ENCODE results near the gene AGAP1.

The AGAP1 gene

DNA sequence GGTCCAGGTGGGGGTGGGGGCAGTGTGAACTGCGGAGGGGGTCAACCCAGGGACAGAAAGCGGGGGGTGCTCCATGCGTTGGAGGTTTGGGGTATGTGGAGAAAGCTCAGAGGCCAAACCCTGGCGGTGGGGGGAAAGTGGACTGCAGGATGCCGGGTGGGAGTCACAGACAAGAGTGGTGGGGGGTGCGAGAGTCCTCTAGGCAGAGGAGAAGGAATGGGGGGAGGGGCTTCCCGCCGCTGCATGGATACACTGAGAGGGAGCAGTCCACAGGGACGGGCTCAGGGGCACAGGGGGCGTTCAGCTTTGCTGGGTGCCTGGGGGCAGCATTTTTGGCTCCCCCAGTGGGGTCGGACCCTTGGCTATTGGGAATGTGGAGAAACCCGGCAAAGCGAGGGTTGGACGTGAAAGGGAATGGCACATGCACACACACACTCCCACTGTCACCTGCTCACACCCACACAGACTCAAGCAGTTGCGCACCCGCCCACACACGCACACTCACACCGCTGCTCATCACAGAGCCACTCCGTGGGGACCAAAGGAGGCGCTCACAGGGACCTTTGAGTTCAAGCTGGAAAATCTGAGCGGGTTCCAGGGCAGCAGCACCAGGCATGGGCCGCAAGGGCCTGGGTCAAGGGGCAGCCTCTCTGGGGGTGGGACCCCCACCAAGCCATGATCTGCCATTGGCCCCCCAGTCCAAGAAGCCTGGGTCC lies 666.7 kb downstream of the AGAP1 start:
- no peak overlapping the region for H3K27ac ChIP-seq (ENCODE audit: insufficient read depth, low read depth, low read length, poor library complexity, severe bottlenecking)
- no peaks in the 10 kb centered on the region for H3K36me3 ChIP-seq (ENCODE audit: control insufficient read depth, insufficient read depth, low read length)
- H3K27me3 ChIP-seq (ENCODE audit: control insufficient read depth, insufficient read depth, low read length, poor library complexity, severe bottlenecking): peaks cover 100% of the 10 kb centered on the region
- no peak overlapping the region for H3K4me3 ChIP-seq (ENCODE audit: insufficient read depth, low read depth, low read length)
- peaks cover 28% of the 10 kb centered on the region for H3K4me1 ChIP-seq (ENCODE audit: control insufficient read depth, insufficient read depth, low read length)
- 43% methylated on average over 21 of the region's 22 CpGs for WGBS, 2 experiments
- H3K9me3 ChIP-seq (ENCODE audit: control insufficient read depth, low read length): no peaks in the 10 kb centered on the region

DNA sequence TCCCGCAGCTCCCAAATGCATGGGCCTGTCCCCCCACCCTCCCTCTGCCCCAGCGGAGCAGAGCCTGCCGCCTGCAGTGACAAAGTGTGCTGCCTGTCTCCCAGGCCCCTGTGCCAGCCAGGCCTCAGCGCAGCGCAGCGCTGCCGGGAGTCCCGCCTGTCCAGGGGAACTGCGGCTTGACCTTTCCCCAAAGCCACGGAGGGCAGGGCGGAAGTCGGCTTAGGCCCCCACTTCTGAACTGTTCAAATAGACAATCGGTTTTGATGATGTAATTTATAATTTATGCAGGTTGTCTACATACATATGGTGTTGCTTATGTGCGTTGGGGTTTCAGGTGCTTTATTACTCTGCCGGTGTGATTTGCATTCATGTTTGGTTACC lies 667.2 kb downstream of the AGAP1 start:
- Histone ChIP-seq H3K9me3 (ENCODE audit: control insufficient read depth, low read length) (no peaks in the 10 kb centered on the region), H3K4me3 (ENCODE audit: insufficient read depth, low read depth, low read length) (no peak overlapping the region), H3K27ac (ENCODE audit: insufficient read depth, low read depth, low read length, poor library complexity, severe bottlenecking) (no peak overlapping the region), H3K36me3 (ENCODE audit: control insufficient read depth, insufficient read depth, low read length) (no peaks in the 10 kb centered on the region), H3K4me1 (ENCODE audit: control insufficient read depth, insufficient read depth, low read length) (peaks cover 28% of the 10 kb centered on the region), H3K27me3 (ENCODE audit: control insufficient read depth, insufficient read depth, low read length, poor library complexity, severe bottlenecking) (peaks cover 100% of the 10 kb centered on the region)
- 71 to 73% methylated on average over 15 of the region's 15 CpGs for WGBS, 2 experiments

DNA sequence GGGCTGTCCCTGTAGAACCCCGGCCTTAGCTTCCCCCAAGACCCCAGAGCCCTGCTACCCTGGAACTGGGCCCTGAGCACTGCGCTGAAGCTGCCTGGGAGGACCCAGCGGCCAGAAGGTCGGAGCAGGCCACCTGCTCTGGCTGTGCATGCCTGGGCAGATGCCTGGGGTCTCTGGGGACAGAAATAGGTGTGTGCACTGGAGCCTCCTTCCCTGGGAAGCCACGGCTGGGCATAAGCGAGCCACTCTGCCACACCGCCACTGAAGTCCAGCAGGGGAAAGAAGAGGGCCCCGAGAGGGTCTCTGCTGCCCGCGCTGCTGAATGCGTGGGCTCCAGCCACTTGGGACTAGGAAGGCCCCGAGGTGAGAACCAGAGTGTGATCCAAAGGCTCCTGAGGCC lies 667.7 kb downstream of the AGAP1 start:
- H3K4me1 ChIP-seq (ENCODE audit: control insufficient read depth, insufficient read depth, low read length): peaks cover 29% of the 10 kb centered on the region
- no peak overlapping the region for H3K27ac ChIP-seq (ENCODE audit: insufficient read depth, low read depth, low read length, poor library complexity, severe bottlenecking)

DNA sequence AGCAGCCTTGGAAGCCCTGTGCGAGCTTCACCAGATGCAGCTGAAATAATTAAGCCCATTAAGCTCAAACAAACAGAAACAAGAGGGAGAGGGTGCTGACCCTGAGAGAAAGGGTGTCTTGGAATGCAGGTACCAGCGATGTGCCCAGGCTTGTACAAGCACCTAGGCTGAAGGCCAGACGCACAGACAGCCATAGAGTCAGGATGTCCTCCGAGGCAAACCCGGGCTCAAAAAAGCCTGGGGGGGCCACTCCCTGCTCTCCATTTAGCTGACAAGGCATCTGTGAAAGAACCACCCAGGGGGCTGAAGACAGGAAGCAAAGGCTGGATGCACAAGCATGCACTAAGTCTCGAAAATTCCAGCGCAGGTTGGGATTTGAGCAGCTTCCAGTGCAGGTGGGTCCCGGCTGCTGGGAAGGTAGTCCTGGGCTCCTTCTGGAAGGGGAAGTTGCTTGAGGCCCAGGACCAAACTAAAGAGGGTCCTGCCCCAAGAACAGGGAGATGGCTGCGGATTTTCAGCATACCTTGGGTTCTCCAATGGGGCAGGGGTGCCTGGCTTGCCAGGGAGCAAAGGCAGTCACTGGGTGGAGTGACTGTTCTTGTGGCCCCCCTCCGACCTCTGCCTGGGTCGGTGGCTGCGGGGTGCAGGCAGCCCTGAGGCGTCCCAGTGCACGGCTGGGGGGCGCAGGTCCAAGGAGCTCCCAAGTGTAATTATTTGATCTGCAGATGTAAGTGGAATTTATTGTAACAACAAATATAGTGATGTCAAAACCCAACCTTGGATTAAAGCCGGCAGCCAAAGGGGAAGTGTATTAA lies 668.4 kb downstream of the AGAP1 start:
- Histone ChIP-seq H3K36me3 (ENCODE audit: control insufficient read depth, insufficient read depth, low read length) (no peaks in the 10 kb centered on the region), H3K27me3 (ENCODE audit: control insufficient read depth, insufficient read depth, low read length, poor library complexity, severe bottlenecking) (peaks cover 100% of the 10 kb centered on the region), H3K27ac (ENCODE audit: insufficient read depth, low read depth, low read length, poor library complexity, severe bottlenecking) (no peak overlapping the region), H3K4me1 (ENCODE audit: control insufficient read depth, insufficient read depth, low read length) (peaks cover 34% of the 10 kb centered on the region), H3K9me3 (ENCODE audit: control insufficient read depth, low read length) (no peaks in the 10 kb centered on the region), H3K4me3 (ENCODE audit: insufficient read depth, low read depth, low read length) (no peak overlapping the region)
- WGBS, 2 experiments: 73 to 78% methylated on average over 16 of the region's 16 CpGs

More for the DNA sequence above, 667.7 kb downstream of the AGAP1 start:
- H3K27me3 ChIP-seq (ENCODE audit: control insufficient read depth, insufficient read depth, low read length, poor library complexity, severe bottlenecking): peaks cover 100% of the 10 kb centered on the region
- no peaks in the 10 kb centered on the region for H3K36me3 ChIP-seq (ENCODE audit: control insufficient read depth, insufficient read depth, low read length)
- no peaks in the 10 kb centered on the region for H3K9me3 ChIP-seq (ENCODE audit: control insufficient read depth, low read length)
- no peak overlapping the region for H3K4me3 ChIP-seq (ENCODE audit: insufficient read depth, low read depth, low read length)
- 86 to 90% methylated on average over 12 of the region's 12 CpGs for WGBS, 2 experiments

DNA sequence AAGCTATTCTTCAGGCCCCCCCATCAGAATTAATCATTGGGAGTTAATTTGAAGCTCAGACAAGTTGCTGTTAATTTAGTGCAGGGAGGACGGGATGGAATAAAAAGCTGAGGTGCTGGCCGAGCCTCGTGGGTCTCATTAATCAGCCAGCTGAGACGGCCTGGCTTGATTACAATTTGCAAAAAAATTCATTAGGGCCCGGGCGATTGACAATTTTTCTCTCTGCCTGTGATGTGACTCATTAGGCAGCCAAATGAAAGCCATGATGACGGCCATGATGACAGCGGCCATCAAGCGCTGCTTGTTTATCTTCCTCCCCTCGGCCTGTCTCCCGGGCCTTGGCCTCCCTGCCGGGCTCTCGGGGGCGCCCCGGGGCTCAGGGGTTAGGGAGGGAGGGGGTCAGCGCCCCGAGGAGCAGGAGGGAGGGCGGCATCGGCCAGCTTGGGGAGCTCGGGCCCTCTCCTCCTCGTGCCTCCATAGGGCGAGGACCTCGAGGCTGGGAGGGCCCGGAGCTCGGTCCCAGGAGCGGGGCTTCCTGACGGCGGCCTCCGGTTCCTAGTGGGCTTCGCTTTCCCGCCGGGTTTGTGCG lies 669.1 kb downstream of the AGAP1 start:
- Histone ChIP-seq H3K9me3 (ENCODE audit: control insufficient read depth, low read length) (no peaks in the 10 kb centered on the region), H3K27me3 (ENCODE audit: control insufficient read depth, insufficient read depth, low read length, poor library complexity, severe bottlenecking) (peaks cover 100% of the 10 kb centered on the region), H3K4me1 (ENCODE audit: control insufficient read depth, insufficient read depth, low read length) (peaks cover 34% of the 10 kb centered on the region), H3K36me3 (ENCODE audit: control insufficient read depth, insufficient read depth, low read length) (no peaks in the 10 kb centered on the region), H3K4me3 (ENCODE audit: insufficient read depth, low read depth, low read length) (no peak overlapping the region), H3K27ac (ENCODE audit: insufficient read depth, low read depth, low read length, poor library complexity, severe bottlenecking) (no peak overlapping the region)
- WGBS, 2 experiments: 40 to 51% methylated on average over 33 of the region's 33 CpGs

DNA sequence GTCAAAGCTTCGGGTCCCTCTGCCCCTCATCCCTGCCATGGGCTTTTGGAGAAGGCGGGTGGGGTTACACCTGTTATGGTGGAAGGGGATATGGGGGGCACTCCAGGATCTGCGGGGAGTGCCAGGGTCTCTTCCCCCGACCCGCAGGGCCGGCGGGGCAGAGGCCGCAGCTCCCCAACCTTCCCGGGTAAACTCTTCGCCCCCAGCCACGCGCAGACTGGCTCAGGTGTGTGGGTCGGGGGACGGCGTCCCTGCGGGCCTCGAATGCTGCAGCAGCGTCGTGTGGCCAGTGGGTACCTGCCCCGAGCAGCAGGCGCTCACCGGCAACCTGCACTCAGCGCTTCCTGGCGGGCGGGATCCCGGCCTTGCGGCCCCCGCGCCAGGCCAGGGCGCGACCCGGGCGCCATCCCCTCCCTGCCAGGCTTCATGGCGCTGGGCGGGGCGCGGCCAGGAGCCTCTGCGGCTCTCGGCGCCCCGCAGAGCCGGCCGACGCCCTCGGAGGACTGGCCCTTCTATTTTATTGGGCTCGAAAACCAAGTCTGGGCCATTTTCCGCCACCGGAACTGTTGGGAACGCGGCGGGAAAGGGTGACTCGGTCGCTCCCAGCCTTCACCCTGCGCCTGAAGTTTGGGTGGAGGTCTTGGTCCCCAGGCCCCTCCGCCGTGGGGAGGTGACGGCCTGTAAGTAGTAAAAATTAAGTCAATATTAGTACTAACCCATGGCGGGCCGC lies 669.8 kb downstream of the AGAP1 start:
- H3K27ac ChIP-seq (ENCODE audit: insufficient read depth, low read depth, low read length, poor library complexity, severe bottlenecking): no peak overlapping the region

DNA sequence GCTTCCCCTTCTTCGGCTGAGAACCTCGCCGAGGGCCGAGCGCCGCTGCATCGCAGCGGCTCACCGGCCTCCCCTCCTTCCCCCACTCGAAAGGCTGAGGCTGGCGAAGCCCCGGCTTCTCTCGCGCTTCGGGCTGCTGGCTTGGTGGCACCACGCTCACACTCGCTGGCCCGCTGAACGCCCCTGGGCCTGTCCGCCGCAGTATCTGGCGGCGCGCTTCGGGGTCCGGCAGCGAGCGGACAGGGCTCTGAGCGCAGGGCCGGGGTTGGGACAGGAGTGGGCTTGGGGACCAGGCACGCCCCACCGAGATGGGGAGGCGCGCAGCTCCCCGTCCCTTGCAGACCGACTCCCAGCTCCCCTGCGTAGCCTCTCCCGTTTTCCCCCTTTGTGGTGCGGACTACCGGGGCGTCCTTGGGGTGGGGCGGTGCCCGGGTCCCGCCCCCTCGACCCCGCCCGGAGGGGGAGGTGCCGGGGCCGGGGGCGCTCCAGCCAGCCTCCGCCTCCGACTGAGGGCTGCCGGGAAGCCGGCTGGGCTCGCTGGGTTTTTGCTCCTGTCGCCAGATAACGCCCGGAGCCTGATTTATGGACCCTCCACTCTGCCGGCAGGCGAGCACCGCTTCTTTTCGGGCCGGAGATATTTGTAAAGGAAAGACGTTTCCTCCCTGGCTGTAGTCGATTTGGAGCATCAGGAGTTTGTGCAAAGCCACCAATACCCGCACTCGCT lies 670.5 kb downstream of the AGAP1 start:
- H3K27me3 ChIP-seq (ENCODE audit: control insufficient read depth, insufficient read depth, low read length, poor library complexity, severe bottlenecking): peaks cover 100% of the 10 kb centered on the region
- no peak overlapping the region for H3K27ac ChIP-seq (ENCODE audit: insufficient read depth, low read depth, low read length, poor library complexity, severe bottlenecking)
- no peaks in the 10 kb centered on the region for H3K36me3 ChIP-seq (ENCODE audit: control insufficient read depth, insufficient read depth, low read length)
- H3K4me1 ChIP-seq (ENCODE audit: control insufficient read depth, insufficient read depth, low read length): peaks cover 28% of the 10 kb centered on the region
- 6 to 10% methylated on average over 67 of the region's 67 CpGs for WGBS, 2 experiments
- peak overlapping the region; percentile 30 for H3K4me3 ChIP-seq (ENCODE audit: insufficient read depth, low read depth, low read length)
- no peaks in the 10 kb centered on the region for H3K9me3 ChIP-seq (ENCODE audit: control insufficient read depth, low read length)

More for the DNA sequence above, 669.8 kb downstream of the AGAP1 start:
- Histone ChIP-seq H3K4me1 (ENCODE audit: control insufficient read depth, insufficient read depth, low read length) (peaks cover 34% of the 10 kb centered on the region), H3K4me3 (ENCODE audit: insufficient read depth, low read depth, low read length) (peak overlapping the region; percentile 30), H3K27me3 (ENCODE audit: control insufficient read depth, insufficient read depth, low read length, poor library complexity, severe bottlenecking) (peaks cover 100% of the 10 kb centered on the region), H3K36me3 (ENCODE audit: control insufficient read depth, insufficient read depth, low read length) (no peaks in the 10 kb centered on the region), H3K9me3 (ENCODE audit: control insufficient read depth, low read length) (no peaks in the 10 kb centered on the region)
- 27 to 33% methylated on average over 59 of the region's 59 CpGs for WGBS, 2 experiments

DNA sequence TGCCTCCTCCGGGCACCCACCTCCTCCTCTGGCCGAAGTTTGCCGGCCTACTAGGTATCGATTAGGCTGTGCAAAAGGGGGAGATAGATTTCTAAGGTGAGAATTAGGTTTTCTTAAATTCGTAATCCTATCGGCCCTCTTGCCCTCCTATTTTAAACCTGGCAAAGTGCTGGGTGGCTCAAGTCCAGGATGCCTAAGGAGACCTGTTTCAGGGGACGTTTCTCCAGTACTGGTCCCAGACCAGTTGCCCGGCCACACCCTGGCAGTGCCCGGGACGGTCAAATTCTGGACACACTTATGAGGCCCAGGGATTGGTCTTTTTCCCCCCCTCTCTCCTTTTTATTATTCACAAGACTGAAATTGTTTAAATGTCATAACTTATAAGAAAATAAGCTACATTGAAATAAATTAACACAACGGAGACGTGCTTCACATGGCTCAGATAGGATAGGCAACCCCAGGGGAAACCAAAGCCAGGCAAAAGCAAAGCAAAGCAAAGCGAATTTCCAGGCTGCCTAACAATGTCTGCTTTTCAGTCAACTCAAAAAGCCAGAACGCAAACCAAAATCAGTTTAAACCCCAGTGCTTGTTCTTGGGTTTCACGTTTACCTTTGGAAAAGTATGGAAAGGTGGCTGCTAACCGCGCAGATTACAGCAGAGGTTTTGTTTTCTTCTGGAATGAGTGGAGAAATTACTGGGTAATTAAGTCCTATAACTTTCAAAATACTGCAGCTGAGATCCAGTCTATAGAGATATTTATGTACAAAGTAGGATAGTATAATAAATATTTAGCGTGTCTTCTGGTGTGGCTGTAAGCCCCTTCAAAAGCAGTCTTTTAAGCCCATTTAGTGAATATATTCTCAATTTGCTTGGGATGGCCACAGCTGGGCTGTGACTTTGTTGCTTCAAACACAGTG lies 671.3 kb downstream of the AGAP1 start:
- Histone ChIP-seq H3K27ac (ENCODE audit: insufficient read depth, low read depth, low read length, poor library complexity, severe bottlenecking) (no peak overlapping the region), H3K9me3 (ENCODE audit: control insufficient read depth, low read length) (no peaks in the 10 kb centered on the region)

More for the DNA sequence above, 671.3 kb downstream of the AGAP1 start:
- no peaks in the 10 kb centered on the region for H3K36me3 ChIP-seq (ENCODE audit: control insufficient read depth, insufficient read depth, low read length)
- WGBS, 2 experiments: 51 to 54% methylated on average over 18 of the region's 18 CpGs
- peaks cover 33% of the 10 kb centered on the region for H3K4me1 ChIP-seq (ENCODE audit: control insufficient read depth, insufficient read depth, low read length)
- peaks cover 100% of the 10 kb centered on the region for H3K27me3 ChIP-seq (ENCODE audit: control insufficient read depth, insufficient read depth, low read length, poor library complexity, severe bottlenecking)
- peak overlapping the region; percentile 30 for H3K4me3 ChIP-seq (ENCODE audit: insufficient read depth, low read depth, low read length)
